HepG2 (cell line): ENCODE measurements around the gene QDPR.

ENCODE experiments used
- RAD21 ChIP-seq: fragments of 450-650 bp; formaldehyde crosslinking; IDR thresholded peaks from 2 replicates; pipeline ENCODE4 v1.5.0; 2020; ENCODE audit warnings: mild to moderate bottlenecking
- TF ChIP-seq, protein P1 (sequence below): sonication (generic); formaldehyde crosslinking; IDR thresholded peaks from 2 replicates; pipeline ENCODE4 v1.5.0; 2020; ENCODE audit warnings: mild to moderate bottlenecking, missing genetic modification reagents, moderate library complexity

DNA sequence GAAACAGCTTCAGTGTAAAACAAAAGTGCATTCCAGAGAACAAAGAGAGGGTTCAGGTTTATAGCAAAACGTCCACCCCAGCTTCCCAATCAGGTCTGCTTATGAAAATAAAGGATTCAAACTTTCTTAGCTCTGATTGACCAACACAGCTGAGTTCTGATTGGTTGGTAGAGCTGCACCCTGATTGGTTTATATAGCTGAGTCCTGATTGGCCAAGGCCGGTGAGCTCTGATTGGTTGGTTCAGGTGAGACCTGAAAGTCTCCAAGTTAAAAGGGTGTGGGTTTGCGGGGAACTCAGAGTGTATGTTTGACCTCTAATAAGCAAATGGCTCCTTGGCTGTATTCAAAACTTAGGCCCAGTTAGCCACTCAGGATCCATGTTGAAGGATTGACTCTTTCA lies 24.0 kb upstream of the QDPR start:
- TF ChIP-seq RAD21 (CRISPR knock-in tag): no peak
- TF ChIP-seq, protein P1, sequence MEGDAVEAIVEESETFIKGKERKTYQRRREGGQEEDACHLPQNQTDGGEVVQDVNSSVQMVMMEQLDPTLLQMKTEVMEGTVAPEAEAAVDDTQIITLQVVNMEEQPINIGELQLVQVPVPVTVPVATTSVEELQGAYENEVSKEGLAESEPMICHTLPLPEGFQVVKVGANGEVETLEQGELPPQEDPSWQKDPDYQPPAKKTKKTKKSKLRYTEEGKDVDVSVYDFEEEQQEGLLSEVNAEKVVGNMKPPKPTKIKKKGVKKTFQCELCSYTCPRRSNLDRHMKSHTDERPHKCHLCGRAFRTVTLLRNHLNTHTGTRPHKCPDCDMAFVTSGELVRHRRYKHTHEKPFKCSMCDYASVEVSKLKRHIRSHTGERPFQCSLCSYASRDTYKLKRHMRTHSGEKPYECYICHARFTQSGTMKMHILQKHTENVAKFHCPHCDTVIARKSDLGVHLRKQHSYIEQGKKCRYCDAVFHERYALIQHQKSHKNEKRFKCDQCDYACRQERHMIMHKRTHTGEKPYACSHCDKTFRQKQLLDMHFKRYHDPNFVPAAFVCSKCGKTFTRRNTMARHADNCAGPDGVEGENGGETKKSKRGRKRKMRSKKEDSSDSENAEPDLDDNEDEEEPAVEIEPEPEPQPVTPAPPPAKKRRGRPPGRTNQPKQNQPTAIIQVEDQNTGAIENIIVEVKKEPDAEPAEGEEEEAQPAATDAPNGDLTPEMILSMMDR (CRISPR knock-in tag): no peak
